Aortic smooth muscle cell (primary cell): ENCODE data around the gene CCDC82. TPM values are rescaled to one million over a fixed set of nuclear protein-coding genes. Genes with fewer than 3 reads are reported as not detected.

Experiments
- total RNA-seq: library from RNA; depleted of rRNA; stranded (reverse); fragments of >200 nt; gene quantifications from 2 replicates; pipeline ENCODE4 v1.2.3, GENCODE V29; 2014

CCDC82 gene
- 14.8 and 19.1 TPM in 2 replicates for total RNA-seq

DNA sequence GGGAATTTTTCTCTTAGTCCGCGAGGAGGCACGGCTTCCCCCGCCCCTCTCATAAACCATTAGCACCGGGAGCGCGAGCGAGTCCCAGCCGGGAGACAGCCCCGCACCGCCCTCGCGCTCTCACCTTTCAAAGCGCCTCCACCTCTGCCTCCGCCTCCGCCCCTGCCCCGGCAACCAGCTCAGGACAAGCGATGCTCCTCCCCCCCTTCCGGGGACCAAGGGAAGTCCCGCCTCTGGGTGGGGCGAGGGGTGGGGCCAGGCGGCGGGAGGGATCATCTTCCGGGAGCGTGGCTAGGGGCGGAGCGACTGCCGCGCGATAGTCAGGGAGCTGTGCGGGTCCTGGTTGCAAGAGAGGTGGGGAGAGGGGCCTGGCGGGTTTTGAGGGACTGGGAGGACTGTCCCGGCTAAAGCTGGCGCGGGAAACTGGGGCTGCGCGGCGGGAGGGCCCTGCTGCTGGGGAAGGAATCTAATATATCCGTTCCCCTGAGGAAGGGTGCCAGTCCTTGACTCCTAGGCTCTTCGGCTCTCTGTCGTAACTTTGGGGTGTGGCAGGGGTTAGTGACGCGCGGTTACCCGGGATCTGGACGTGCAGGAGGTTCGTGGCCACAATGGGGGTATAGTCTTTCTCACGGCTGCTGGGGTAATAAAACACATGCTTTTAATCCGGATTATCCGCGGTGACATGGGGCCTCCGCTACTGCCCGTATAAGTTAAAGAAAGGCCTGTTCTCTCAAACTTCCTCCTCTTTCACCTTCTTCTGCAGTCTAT lies at the start of gene CCDC82, which contains the start of gene JRKL:
TSS of gene CCDC82 (minus strand) at position 193 of the 768 bp plus-strand sequence. CDS start 5,165 bp downstream, outside the sequence.
TSS of gene JRKL (plus strand) at position 294 of the 768 bp plus-strand sequence. CDS start 637 bp downstream, outside the sequence.

GRCh38 chr11:96342961-96343711 lies 46.6 kb downstream of the CCDC82 start, which contains the start of gene MAML2:
Gene MAML2, minus strand, starts transcription at chr11:96343195. Its CDS starts 1,300 bp downstream, at chr11:96341895.

Other genes with a start within 250 kb of the CCDC82 start
- 7.5 and 10.1 TPM in 2 replicates for gene MAML2, start 46.7 kb downstream of the CCDC82 start, total RNA-seq
- gene JRKL, start 101 bp upstream of the CCDC82 start, total RNA-seq = 10.0 and 13.4 TPM in 2 replicates